GM23248 (cell line): ENCODE data around the gene ARHGAP33. TPM values are rescaled to one million over a fixed set of nuclear protein-coding genes. Genes with fewer than 3 reads are reported as not detected.

Source experiments
- DNase-seq: peaks from one replicate; pipeline ENCODE4 v3.0.0-alpha.2; 2015
- H2AFZ ChIP-seq: fragments of 200-600 bp; sonication (generic); 2 replicates; pipeline ENCODE4 v1.6.1; 2016; ENCODE audit warnings: antibody characterized with exemption
- H3F3A ChIP-seq: fragments of 200-600 bp; sonication (generic); 2 replicates; pipeline ENCODE4 v1.6.1; 2016; ENCODE audit warnings: mild to moderate bottlenecking, antibody characterized with exemption, mixed run types; ENCODE audit not compliant: insufficient read depth
- H3K27ac ChIP-seq: fragments of 200-600 bp; sonication (generic); 2 replicates; pipeline ENCODE4 v1.5.1; 2016; ENCODE audit warnings: mild to moderate bottlenecking
- H3K27me3 ChIP-seq: fragments of 200-600 bp; sonication (generic); replicated peaks from 2 replicates; pipeline ENCODE4 v1.6.1; 2016; ENCODE audit warnings: mild to moderate bottlenecking; ENCODE audit not compliant: insufficient read depth
- H3K36me3 ChIP-seq: fragments of 200-600 bp; sonication (generic); 2 replicates; pipeline ENCODE4 v1.6.1; 2016; ENCODE audit warnings: low read depth, mild to moderate bottlenecking
- H3K4me1 ChIP-seq: fragments of 200-600 bp; sonication (generic); 2 replicates; pipeline ENCODE4 v1.6.1; 2016; ENCODE audit warnings: mild to moderate bottlenecking; ENCODE audit not compliant: insufficient read depth
- H3K4me2 ChIP-seq: fragments of 200-600 bp; sonication (generic); one replicate; pipeline ENCODE4 v1.6.1; 2016; ENCODE audit warnings: mild to moderate bottlenecking; ENCODE audit not compliant: unreplicated experiment
- H3K4me3 ChIP-seq: fragments of 200-600 bp; sonication (generic); 2 replicates; pipeline ENCODE4 v1.5.1; 2016; ENCODE audit warnings: mild to moderate bottlenecking
- H3K79me2 ChIP-seq: fragments of 200-600 bp; sonication (generic); 2 replicates; pipeline ENCODE4 v1.6.1; 2016; ENCODE audit warnings: mild to moderate bottlenecking; ENCODE audit not compliant: insufficient read depth
- H3K9ac ChIP-seq: fragments of 200-600 bp; sonication (generic); 2 replicates; pipeline ENCODE4 v1.6.1; 2016; ENCODE audit warnings: mild to moderate bottlenecking
- H3K9me2 ChIP-seq: fragments of 200-600 bp; sonication (generic); 2 replicates; pipeline ENCODE4 v1.6.1; 2016; ENCODE audit warnings: mixed run types, mild to moderate bottlenecking, moderate library complexity; ENCODE audit not compliant: insufficient read depth
- H3K9me3 ChIP-seq: fragments of 200-600 bp; sonication (generic); one replicate; pipeline ENCODE4 v1.6.1; 2017; ENCODE audit warnings: low read depth
- H4K20me1 ChIP-seq: fragments of 200-600 bp; sonication (generic); 2 replicates; pipeline ENCODE4 v1.6.0; 2016; ENCODE audit not compliant: insufficient read depth
- EZH2 ChIP-seq: fragments of 200-600 bp; sonication (generic); IDR thresholded peaks from 2 replicates; pipeline ENCODE4 v1.6.1; 2018; ENCODE audit warnings: antibody characterized with exemption, mild to moderate bottlenecking; ENCODE audit not compliant: insufficient read depth, poor library complexity, severe bottlenecking
- EZH2phosphoT487 ChIP-seq: fragments of 200-600 bp; sonication (generic); IDR thresholded peaks from 2 replicates; pipeline ENCODE4 v1.6.1; 2018; ENCODE audit warnings: antibody characterized with exemption, moderate library complexity, mild to moderate bottlenecking, low read depth; ENCODE audit not compliant: insufficient read depth
- WGBS, 2 experiments: methylation state at CpG; one replicate each; pipeline ENCODE4 v1.1.6; 2015 to 2017; ENCODE audit warnings: low lambda C conversion rate in 2 of 2, low coverage in 1 of 2; ENCODE audit errors: missing lambda C conversion rate in 2 of 2; 5-methylcytosine and 5-hydroxymethylcytosine counted together
- in situ Hi-C: fragments of 300-500 bp; cut with MboI; formaldehyde crosslinking; loops from 2 replicates; pipeline ENCODE4 v1.15.0; 2020
- polyA plus RNA-seq: library from polyadenylated mRNA; unstranded; fragments of >200 nt; fragmentation: Nextera tagmentation; extraction: Ambion mirVana; gene quantifications from 2 replicates; pipeline ENCODE4 v1.2.1, GENCODE V29; 2016
- total RNA-seq: library from RNA; depleted of rRNA; stranded (reverse); fragments of >200 nt; shearing (Covaris generic); gene quantifications from 2 replicates; pipeline ENCODE4 v1.2.3, GENCODE V29; 2014

Gene ARHGAP33
- total and polyA plus RNA-seq, 2 experiments from 2014 or later: 1.9 to 24.9 TPM

DNA sequence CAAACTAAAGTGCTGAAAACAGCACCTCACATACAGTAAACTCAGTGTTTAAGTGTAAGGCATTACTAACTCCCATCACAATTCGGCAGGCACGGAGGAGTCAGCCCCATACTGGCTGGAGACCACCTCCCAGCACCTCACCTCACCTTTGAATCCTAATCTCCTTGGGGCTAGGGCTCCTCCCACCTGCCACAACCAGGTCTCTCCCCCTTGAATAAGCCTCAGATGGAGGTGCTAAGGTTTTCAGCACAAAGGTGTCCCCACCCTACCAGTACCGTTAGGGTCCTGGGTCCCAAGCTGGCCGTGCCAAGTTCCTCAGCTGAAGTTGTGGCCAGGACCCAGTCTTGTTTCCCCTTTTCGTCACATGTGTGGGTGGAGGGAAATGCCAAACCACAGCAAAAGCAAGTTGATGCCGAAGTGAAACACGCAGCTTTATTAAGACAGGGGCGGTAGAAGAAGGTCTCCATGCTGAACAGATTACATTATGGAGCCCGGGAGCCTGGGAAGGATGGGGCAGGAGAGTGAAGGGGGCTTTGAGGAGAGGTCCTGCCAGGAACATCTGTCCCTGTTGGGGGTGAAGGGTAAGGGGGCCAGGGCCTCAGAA is 33.1 kb upstream of the ARHGAP33 start, which contains the start of gene IGFLR1:
IGFLR1 (minus strand) TSS at position 332 of the 604 bp plus-strand sequence. CDS start 1,272 bp downstream, outside the sequence.
- Histone ChIP-seq H3K4me3 (no peak within 1 kb of the TSS), H3K27ac (no peak within 1 kb of the TSS)

DNA sequence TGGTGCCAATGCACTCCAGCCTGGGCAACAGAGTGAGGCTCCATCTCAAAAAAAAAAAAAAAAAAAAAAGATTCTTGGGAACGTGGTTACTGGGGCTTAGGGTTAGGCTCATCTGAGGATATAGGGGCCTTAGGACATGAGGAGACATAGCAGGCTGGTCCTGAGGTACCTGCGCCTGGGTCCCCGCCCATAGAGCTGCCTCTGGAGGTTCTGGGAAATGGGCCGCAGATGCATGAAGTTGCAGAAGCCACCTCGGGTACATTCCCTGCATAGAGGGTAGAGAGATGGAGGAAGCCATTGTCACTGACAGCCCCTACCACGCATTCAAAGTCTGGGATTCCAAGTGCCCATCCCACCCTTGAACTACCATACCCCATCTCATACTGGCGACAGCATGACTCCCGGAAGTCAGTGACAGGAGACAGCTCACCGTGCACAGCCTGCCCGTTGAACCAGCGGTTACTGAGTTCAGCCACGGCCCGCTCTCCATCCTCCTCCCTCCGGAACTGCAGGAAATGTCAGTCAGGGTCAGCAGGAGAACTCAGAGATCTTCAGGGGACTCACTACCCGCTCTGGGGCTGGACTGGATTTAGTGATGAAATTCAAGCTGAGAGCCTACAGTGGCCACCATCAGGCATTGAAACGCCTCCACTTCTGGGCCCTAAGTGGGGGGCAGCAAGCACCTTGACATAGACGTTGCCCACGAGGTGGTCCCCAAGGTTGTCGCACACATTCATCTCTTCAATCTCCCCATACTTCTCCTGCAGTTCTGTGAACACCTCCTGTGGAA is 31.5 kb upstream of the ARHGAP33 start:
- TF ChIP-seq EZH2 (no peak), EZH2phosphoT487 (no peak)
- H3K9me2 ChIP-seq: no peaks in the 10 kb centered on the region
- H3F3A ChIP-seq: peaks cover 11% of the 10 kb centered on the region; the same call in 1 of the 2 replicates
- no peak overlapping the region for H3K27ac ChIP-seq
- DNase-seq: no peak
- no peaks in the 10 kb centered on the region for H4K20me1 ChIP-seq
- no peaks in the 10 kb centered on the region for H3K36me3 ChIP-seq
- H3K9ac ChIP-seq: no peak overlapping the region
- no peaks in the 10 kb centered on the region for H3K27me3 ChIP-seq
- no peak overlapping the region for H3K4me2 ChIP-seq
- H3K79me2 ChIP-seq: peaks cover 37% of the 10 kb centered on the region
- WGBS, 2 experiments: 76 to 81% methylated on average over 19 of the region's 19 CpGs
- H3K9me3 ChIP-seq: no peaks in the 10 kb centered on the region
- H2AFZ ChIP-seq: no peak overlapping the region; the same call in 1 of the 2 replicates
- peak overlapping the region; percentile 98 for H3K4me3 ChIP-seq
- in situ Hi-C loops: no loop called here
- peaks cover 13% of the 10 kb centered on the region; the same call in 1 of the 2 replicates for H3K4me1 ChIP-seq

More for the DNA sequence above, 33.1 kb upstream of the ARHGAP33 start, which contains the start of gene IGFLR1:
- Histone ChIP-seq H3K9me2 (no peaks in the 10 kb centered on the region), H4K20me1 (no peaks in the 10 kb centered on the region), H3K9ac (no peak within 1 kb of the TSS), H3F3A (peaks cover 21% of the 10 kb centered on the region; the same call in 1 of the 2 replicates), H3K4me2 (no peak within 1 kb of the TSS), H3K9me3 (no peaks in the 10 kb centered on the region), H3K27me3 (no peaks in the 10 kb centered on the region), H3K4me1 (0 out of 2 replicates have a peak, but pooled peaks cover 9% of the 10 kb centered on the region), H2AFZ (no peak within 1 kb of the TSS), H3K79me2 (peaks cover 25% of the 10 kb centered on the region), H3K36me3 (no peaks in the 10 kb centered on the region)
- TF ChIP-seq EZH2phosphoT487 (no peak), EZH2 (no peak)
- WGBS, 2 experiments: 89% methylated on average over 9 of the region's 9 CpGs
- DNase-seq: no peak
- in situ Hi-C loops: no loop called here

DNA sequence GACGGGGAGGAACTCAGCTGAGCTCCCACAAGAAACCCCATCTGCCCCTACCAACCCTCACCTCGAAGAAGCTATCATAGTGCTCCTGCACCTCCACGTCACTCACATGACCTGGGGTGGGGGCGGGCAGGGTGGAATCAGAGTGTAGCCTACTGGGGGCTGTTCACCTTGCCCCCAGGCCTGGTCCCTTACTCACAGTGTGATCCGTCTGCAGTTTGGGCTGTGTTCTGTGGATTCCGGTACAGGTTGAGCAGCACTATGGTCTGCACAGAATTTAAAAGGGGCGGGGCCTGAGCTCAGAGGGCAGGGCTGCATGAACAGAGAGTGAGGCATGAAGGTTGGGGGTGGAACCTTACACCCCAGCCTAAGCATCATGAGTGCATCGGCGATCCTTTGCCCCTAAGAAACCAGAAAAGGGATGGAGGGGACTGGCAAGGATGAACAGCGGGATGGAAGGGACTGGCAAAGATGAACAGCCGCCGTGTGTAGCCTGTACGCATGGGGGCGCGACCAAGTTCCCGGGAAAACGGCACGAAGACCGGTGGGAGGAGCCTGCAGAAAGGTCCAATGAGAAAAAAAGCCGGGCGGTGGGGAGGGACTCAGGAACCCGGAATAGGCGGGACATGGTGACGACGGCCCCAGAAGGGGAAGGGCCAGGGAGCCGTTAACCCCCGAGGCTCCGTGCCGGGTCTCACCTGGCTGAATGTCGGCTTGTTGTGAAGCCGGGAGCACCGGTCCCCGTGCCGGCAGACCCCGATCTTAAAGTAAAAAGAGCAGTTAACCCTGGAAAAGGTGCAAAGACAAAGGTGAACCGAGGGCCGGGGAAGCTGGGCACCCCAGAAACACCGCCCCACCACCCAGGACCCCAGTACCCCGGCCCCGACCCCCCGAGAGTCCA is 30.7 kb upstream of the ARHGAP33 start:
- Histone ChIP-seq H3K4me3 (peak overlapping the region; percentile 98), H2AFZ (peak overlapping the region; percentile 92), H3K79me2 (peaks cover 46% of the 10 kb centered on the region), H3K27ac (peak overlapping the region; percentile 100), H3K9me3 (no peaks in the 10 kb centered on the region), H3F3A (peaks cover 2% of the 10 kb centered on the region; the same call in 1 of the 2 replicates), H3K9ac (peak overlapping the region; percentile 100), H3K36me3 (no peaks in the 10 kb centered on the region), H4K20me1 (no peaks in the 10 kb centered on the region), H3K9me2 (no peaks in the 10 kb centered on the region), H3K4me2 (peak overlapping the region; percentile 92), H3K27me3 (no peaks in the 10 kb centered on the region), H3K4me1 (peaks cover 19% of the 10 kb centered on the region; the same call in 1 of the 2 replicates)
- DNase-seq: peak; percentile 99
- TF ChIP-seq EZH2phosphoT487 (no peak), EZH2 (no peak)
- 6% methylated on average over 41 of the region's 41 CpGs for WGBS, 2 experiments
- in situ Hi-C loops: no loop called here
